Measurements from ENCODE around the gene NR2C1. TPM values are rescaled to one million over a fixed set of nuclear protein-coding genes. Genes with fewer than 3 reads are reported as not detected.

The NR2C1 gene
- total RNA-seq, 1 experiment from 2014 or later: 33.7 TPM

GRCh38 chr12:95034750-95035149 is 38.7 kb downstream of the NR2C1 start:
- Histone ChIP-seq H3K9me3 (ENCODE audit: control insufficient read depth in 1 of 2, insufficient read depth in 1 of 2, low read depth in 1 of 2, low read length in 2 of 2) (no peaks in the 10 kb centered on the region), H2AFZ (ENCODE audit: low read depth, low read length, poor library complexity, severe bottlenecking) (no peak overlapping the region), H3K27me3 (ENCODE audit: insufficient read depth, low read length) (no peaks in the 10 kb centered on the region), H3K9ac (ENCODE audit: low read length) (no peak overlapping the region), H3K4me2 (ENCODE audit: low read length) (no peak overlapping the region), H3K4me3 (replicated peaks in 1 of 2; ENCODE audit: low read depth in 1 of 2, low read length in 2 of 2) (no peak overlapping the region), H3K36me3 (ENCODE audit: control insufficient read depth in 1 of 2, insufficient read depth in 2 of 2, low read length in 2 of 2) (peaks cover 4 to 7% of the 10 kb centered on the region in 2 experiments; a peak in 2 of 4 replicates), H4K20me1 (ENCODE audit: insufficient read depth) (no peaks in the 10 kb centered on the region), H3K79me2 (ENCODE audit: insufficient read depth, low read length) (no peaks in the 10 kb centered on the region), H3K27ac (ENCODE audit: low read depth, low read length) (no peak overlapping the region), H3K4me1 (ENCODE audit: control insufficient read depth in 1 of 2, insufficient read depth in 2 of 2, low read length in 2 of 2) (no peaks in the 10 kb centered on the region), H3K9me2 (ENCODE audit: insufficient read depth) (no peaks in the 10 kb centered on the region)
- intact Hi-C loops (cut with micrococcal nuclease): no loop called here
- no peak for ATAC-seq
- POLR2A ChIA-PET: no interaction called here
- no peak for DNase-seq (ENCODE audit: low read depth, low spot score)
- RAD21 ChIA-PET (ENCODE audit: low non-redundant PET in 1 of 2, low total read pairs in 2 of 2, uncharacterized antibody in 2 of 2, unreplicated experiment in 2 of 2): no interaction called here
- TF ChIP-seq SRF (IDR thresholded peaks at IDR 0.05; ENCODE audit: low read depth) (no peak), MAX (IDR thresholded peaks at IDR 0.05) (no peak), JUND (IDR thresholded peaks at IDR 0.05) (no peak), REST (IDR thresholded peaks at IDR 0.05; ENCODE audit: low read depth) (no peak), ATF3 (IDR thresholded peaks at IDR 0.05) (no peak), YY1 (IDR thresholded peaks at IDR 0.05; ENCODE audit: extremely low read depth, insufficient replicate concordance, low read depth, low read length) (no peak), RAD21 (IDR thresholded peaks at IDR 0.05; ENCODE audit: low read depth) (no peak), EZH2phosphoT487 (IDR thresholded peaks at IDR 0.05; ENCODE audit: borderline replicate concordance) (no peak), CBX3 (IDR thresholded peaks at IDR 0.05; ENCODE audit: low read depth) (no peak), POLR2A (IDR thresholded peaks at IDR 0.05; ENCODE audit: borderline replicate concordance, extremely low read depth, insufficient read depth, insufficient read length) (no peak), TCF7L2 (IDR thresholded peaks at IDR 0.05; ENCODE audit: borderline replicate concordance, extremely low read depth, insufficient read depth, insufficient read length) (no peak), CEBPB (IDR thresholded peaks at IDR 0.05; ENCODE audit: low read depth) (no peak), ZFX (IDR thresholded peaks at IDR 0.05) (no peak), ZNF274 (IDR thresholded peaks at IDR 0.05; ENCODE audit: low read depth, low read length) (no peak)
- CTCF ChIA-PET: no interaction called here
- no TSS peak for BruUV-seq (replicated peaks)
